Small intestine (tissue), 7 donors: ENCODE data around the gene RAPGEF1. TPM values are rescaled to one million over a fixed set of nuclear protein-coding genes. Genes with fewer than 3 reads are reported as not detected.

Experiments
- DNase-seq, 2 donors: peaks; one replicate each; pipeline versions ENCODE4 v3.0.0 to v3.0.0-alpha.2; 2013
- FAIRE-seq: peaks from 2 replicates; lab custom pipeline; 2012; peaks lifted over from hg19 to GRCh38; lab: Jason Lieb, UNC
- H3K27ac ChIP-seq, 3 donors: one replicate each; pipeline ENCODE4 v1.5.1; 2013; ENCODE audit warnings: low read length in 2 of 3, mild to moderate bottlenecking in 2 of 3, control low read depth in 1 of 3, inconsistent platforms in 1 of 3, low read depth in 1 of 3, moderate library complexity in 1 of 3
- H3K27me3 ChIP-seq, 3 donors: one replicate each; pipeline ENCODE4 v1.6.1; 2013; ENCODE audit warnings: low read length in 3 of 3, inconsistent platforms in 1 of 3; ENCODE audit not compliant: control insufficient read depth in 3 of 3, insufficient read depth in 3 of 3
- H3K36me3 ChIP-seq, 3 donors: one replicate each; pipeline ENCODE4 v1.6.1; 2013; ENCODE audit warnings: low read length in 3 of 3, inconsistent platforms in 1 of 3, low read depth in 1 of 3, mild to moderate bottlenecking in 1 of 3, moderate library complexity in 1 of 3; ENCODE audit not compliant: control insufficient read depth in 3 of 3, insufficient read depth in 2 of 3
- H3K4me1 ChIP-seq, 3 donors: one replicate each; pipeline ENCODE4 v1.6.1; 2013; ENCODE audit warnings: low read length in 2 of 3, inconsistent platforms in 1 of 3, low read depth in 1 of 3, mild to moderate bottlenecking in 1 of 3, moderate library complexity in 1 of 3; ENCODE audit not compliant: control insufficient read depth in 3 of 3, insufficient read depth in 2 of 3
- H3K4me3 ChIP-seq, 3 donors: one replicate each; pipeline ENCODE4 v1.5.1; 2013; ENCODE audit warnings: low read length in 3 of 3, control low read depth in 1 of 3, inconsistent platforms in 1 of 3, low read depth in 1 of 3, mild to moderate bottlenecking in 1 of 3, moderate library complexity in 1 of 3
- H3K9me3 ChIP-seq, 2 donors: one replicate each; pipeline ENCODE4 v1.6.1; 2013; ENCODE audit warnings: low read depth in 1 of 2, low read length in 1 of 2; ENCODE audit not compliant: control insufficient read depth in 2 of 2, insufficient read depth in 1 of 2
- WGBS, 3 donors: extraction: QIAGEN DNeasy Blood & Tissue Kit; methylation state at CpG; one replicate each; pipeline ENCODE4 v1.1.7; 2013; 5-methylcytosine and 5-hydroxymethylcytosine counted together
- polyA plus RNA-seq, 4 donors: library from polyadenylated mRNA; stranded (reverse) in 3 of 4; unstranded in 1 of 4; fragments of 200-250 nt in 3 of 4; fragments of 120-200 nt in 1 of 4; gene quantifications; one replicate each; pipeline versions ENCODE4 v1.2.1 to v1.2.3, GENCODE V29; 2013
- donor health status: healthy with polysubstance abuse.
- donor health status: control.
- donor health status: control.
- donor health status: Bipolar disorder and iron deficiency.
- donor health status: healthy.

Gene RAPGEF1
- polyA plus RNA-seq, 4 donors = 15.4 to 43.4 (median 21.2) TPM

GRCh38 chr9:131744171-131744719 lies 4.4 kb upstream of the RAPGEF1 start:
- Histone ChIP-seq H3K36me3 (no peaks in the 10 kb centered on the region), H3K27me3 (no peaks in the 10 kb centered on the region), H3K9me3 (no peaks in the 10 kb centered on the region), H3K27ac (peak overlapping the region in 2 of 3 donors; percentile 15 to 49), H3K4me1 (peaks cover 0 to 3% (median 0%) of the 10 kb centered on the region in 3 donors), H3K4me3 (no peak overlapping the region)
- FAIRE-seq (no peak), DNase-seq (peak; percentile 35 to 69)
- 20 to 49% (median 30%) methylated on average over 9 of the region's 9 CpGs for WGBS, 3 donors

GRCh38 chr9:131743501-131743900 lies 3.6 kb upstream of the RAPGEF1 start:
- H3K4me3 ChIP-seq = no peak overlapping the region
- H3K36me3 ChIP-seq = no peaks in the 10 kb centered on the region
- H3K27ac ChIP-seq = peak overlapping the region in 1 of 3 donors; percentile 49
- 53 to 100% (median 68%) methylated on average over 1 of the region's 1 CpG for WGBS, 3 donors
- FAIRE-seq = no peak
- H3K27me3 ChIP-seq = no peaks in the 10 kb centered on the region
- H3K4me1 ChIP-seq = peaks cover 0 to 6% (median 1%) of the 10 kb centered on the region in 3 donors
- no peaks in the 10 kb centered on the region for H3K9me3 ChIP-seq
- DNase-seq = no peak

GRCh38 chr9:131743096-131743495 lies 3.2 kb upstream of the RAPGEF1 start:
- Histone ChIP-seq H3K36me3 (peaks cover 0 to 3% (median 0%) of the 10 kb centered on the region in 3 donors), H3K4me3 (no peak overlapping the region), H3K4me1 (peaks cover 0 to 10% (median 5%) of the 10 kb centered on the region in 3 donors), H3K27ac (no peak overlapping the region), H3K27me3 (no peaks in the 10 kb centered on the region), H3K9me3 (no peaks in the 10 kb centered on the region)
- WGBS, 3 donors = 88 to 91% (median 90%) methylated on average over 2 of the region's 2 CpGs
- no peak for DNase-seq
- no peak for FAIRE-seq

- peaks cover 0 to 14% (median 0%) of the 10 kb centered on the region in 3 donors for H3K36me3 ChIP-seq
- H3K27ac ChIP-seq = no peak overlapping the region
- H3K4me1 ChIP-seq = peaks cover 13 to 26% (median 16%) of the 10 kb centered on the region in 3 donors
- 86 to 91% (median 87%) methylated on average over 5 of the region's 5 CpGs for WGBS, 3 donors
- DNase-seq = no peak
- no peaks in the 10 kb centered on the region for H3K9me3 ChIP-seq
- H3K27me3 ChIP-seq = no peaks in the 10 kb centered on the region
- no peak overlapping the region for H3K4me3 ChIP-seq
- no peak for FAIRE-seq
Measured at GRCh38 chr9:131740898-131741297, 1.0 kb upstream of the RAPGEF1 start.

- Histone ChIP-seq H3K36me3 (peaks cover 0 to 21% (median 0%) of the 10 kb centered on the region in 3 donors), H3K27ac (peak overlapping the region; percentile 63 to 90 (median 86)), H3K4me3 (peak overlapping the region; percentile 53 to 83 (median 82)), H3K9me3 (no peaks in the 10 kb centered on the region), H3K4me1 (peaks cover 18 to 36% (median 30%) of the 10 kb centered on the region in 3 donors), H3K27me3 (no peaks in the 10 kb centered on the region)
- WGBS, 3 donors = 0 to 1% (median 0%) methylated on average over 39 to 96 of the region's 96 CpGs
- FAIRE-seq = no peak
- DNase-seq = peak; percentile 32 to 80
Measured at GRCh38 chr9:131739133-131739958, 530 bp downstream of the RAPGEF1 start.

- Histone ChIP-seq H3K4me1 (peaks cover 18 to 44% (median 34%) of the 10 kb centered on the region in 3 donors), H3K27ac (peak overlapping the region; percentile 63 to 90 (median 86)), H3K27me3 (no peaks in the 10 kb centered on the region), H3K4me3 (peak overlapping the region; percentile 53 to 83 (median 82)), H3K36me3 (peaks cover 0 to 26% (median 0%) of the 10 kb centered on the region in 3 donors), H3K9me3 (no peaks in the 10 kb centered on the region)
- WGBS, 3 donors = 31 to 44% (median 35%) methylated on average over 13 of the region's 13 CpGs
- FAIRE-seq (no peak), DNase-seq (peak; percentile 75 to 80)
Measured at GRCh38 chr9:131738293-131739132, 1.4 kb downstream of the RAPGEF1 start.

GRCh38 chr9:131737426-131737825 lies 2.5 kb downstream of the RAPGEF1 start:
- H3K9me3 ChIP-seq = no peaks in the 10 kb centered on the region
- H3K27me3 ChIP-seq = no peaks in the 10 kb centered on the region
- 88 to 90% (median 89%) methylated on average over 12 of the region's 12 CpGs for WGBS, 3 donors
- peaks cover 0 to 29% (median 0%) of the 10 kb centered on the region in 3 donors for H3K36me3 ChIP-seq
- H3K4me1 ChIP-seq = peaks cover 18 to 46% (median 39%) of the 10 kb centered on the region in 3 donors
- peak overlapping the region in 2 of 3 donors; percentile 56 to 76 for H3K27ac ChIP-seq
- FAIRE-seq (no peak), DNase-seq (no peak)
- no peak overlapping the region for H3K4me3 ChIP-seq

- Histone ChIP-seq H3K4me1 (peaks cover 18 to 56% (median 46%) of the 10 kb centered on the region in 3 donors), H3K36me3 (peaks cover 0 to 29% (median 0%) of the 10 kb centered on the region in 3 donors), H3K4me3 (no peak overlapping the region), H3K9me3 (no peaks in the 10 kb centered on the region), H3K27ac (peak overlapping the region; percentile 56 to 76 (median 56)), H3K27me3 (no peaks in the 10 kb centered on the region)
- 34 to 38% (median 37%) methylated on average over 4 of the region's 4 CpGs for WGBS, 3 donors
- FAIRE-seq (no peak), DNase-seq (no peak)
Measured at GRCh38 chr9:131736431-131736830, 3.4 kb downstream of the RAPGEF1 start.
